Lung (tissue), 12 donors: ENCODE data around the gene FAM13C. TPM values are rescaled to one million over a fixed set of nuclear protein-coding genes. Genes with fewer than 3 reads are reported as not detected.

ENCODE experiments used
- ATAC-seq: fragments of 200-7000 bp; cut with Tn5 transposase; one replicate; pipeline ENCODE4 v1.9.1; 2020; ENCODE audit warnings: moderate number of reproducible peaks; ENCODE audit not compliant: insufficient read depth, low FRiP score
- DNase-seq, 3 donors: peaks; one replicate each; pipeline ENCODE4 v3.0.0-alpha.2; 2013 to 2017
- H3K27ac ChIP-seq, 2 donors: one replicate each; pipeline ENCODE4 v1.5.1; 2013; ENCODE audit warnings: mild to moderate bottlenecking in 2 of 2, moderate library complexity in 2 of 2, control low read depth in 1 of 2, inconsistent platforms in 1 of 2, low read depth in 1 of 2, low read length in 1 of 2
- H3K27me3 ChIP-seq, 3 donors: one replicate each; pipeline ENCODE4 v1.5.1; 2013; ENCODE audit warnings: low read length in 2 of 3; ENCODE audit not compliant: control insufficient read depth in 3 of 3, insufficient read depth in 3 of 3
- H3K36me3 ChIP-seq, 4 donors: one replicate each; pipeline ENCODE4 v1.5.1; 2013; ENCODE audit warnings: low read length in 4 of 4, mild to moderate bottlenecking in 1 of 4, moderate library complexity in 1 of 4; ENCODE audit not compliant: control insufficient read depth in 4 of 4, insufficient read depth in 4 of 4
- H3K4me1 ChIP-seq, 5 donors: one replicate each; pipeline ENCODE4 v1.5.1; 2013; ENCODE audit warnings: low read length in 5 of 5, mild to moderate bottlenecking in 2 of 5, moderate library complexity in 1 of 5; ENCODE audit not compliant: control insufficient read depth in 5 of 5, insufficient read depth in 5 of 5
- H3K4me3 ChIP-seq: one replicate; pipeline ENCODE4 v1.5.1; 2013; ENCODE audit warnings: mild to moderate bottlenecking, control low read depth, moderate library complexity
- H3K9ac ChIP-seq, 2 donors: one replicate each; pipeline ENCODE4 v1.5.1; 2013; ENCODE audit warnings: low read length in 2 of 2, control low read depth in 1 of 2; ENCODE audit not compliant: insufficient read depth in 1 of 2
- H3K9me3 ChIP-seq, 4 donors: one replicate each; pipeline ENCODE4 v1.5.1; 2013; ENCODE audit warnings: low read length in 3 of 4, mild to moderate bottlenecking in 1 of 4, moderate library complexity in 1 of 4; ENCODE audit not compliant: control insufficient read depth in 4 of 4, insufficient read depth in 3 of 4
- WGBS, 2 donors: extraction: QIAGEN DNeasy Blood & Tissue Kit; methylation state at CpG; one replicate each; pipeline ENCODE4 v1.1.7; 2013; 5-methylcytosine and 5-hydroxymethylcytosine counted together
- polyA plus RNA-seq, 2 donors: library from polyadenylated mRNA; stranded (reverse); fragments of 200-250 nt; gene quantifications; one replicate each; pipeline ENCODE4 v1.2.1, GENCODE V29; 2013
- total RNA-seq, 2 donors: library from RNA; depleted of rRNA in 1 of 2; stranded (reverse); fragments of >200 nt in 1 of 2; gene quantifications; one replicate each; pipeline ENCODE4 v1.2.1, GENCODE V29; 2014 to 2021
- TF ChIP-seq, protein P1 (sequence below): IDR thresholded peaks from 2 replicates; pipeline ENCODE4 v1.5.1; 2012; ENCODE audit warnings: mild to moderate bottlenecking; ENCODE audit errors: control extremely low read depth, extremely low read depth
- donor health status: control.
- donor health status: control.
- donor health status: Bipolar disorder and iron deficiency.
- donor health status: healthy.
- donor health status: DM: yes; HTN: yes; CAD: no.

The FAM13C gene
- total and polyA plus RNA-seq, 4 donors, result 1.2 to 59.0 (median 6.2) TPM

DNA sequence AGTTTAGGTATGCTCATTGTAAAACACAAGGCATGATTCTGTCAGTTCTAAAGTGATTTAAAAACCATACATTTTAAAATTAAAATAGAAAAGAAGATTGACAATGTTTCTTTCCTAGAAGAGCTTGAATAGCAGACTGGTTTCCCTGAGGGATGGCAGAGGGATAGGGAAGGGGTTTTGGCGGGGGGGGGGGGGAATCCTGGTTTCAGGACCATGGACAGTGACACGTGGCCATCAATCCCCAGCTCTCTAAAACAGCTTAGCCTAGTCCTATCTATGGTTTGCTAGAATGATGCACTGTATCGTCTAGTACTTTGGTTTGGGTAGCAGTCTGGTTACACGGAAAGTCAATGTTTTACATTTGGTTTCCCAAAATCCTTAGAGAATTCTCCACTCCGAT lies 97.2 kb downstream of the FAM13C start:
- DNase-seq (no peak), ATAC-seq (no peak)

DNA sequence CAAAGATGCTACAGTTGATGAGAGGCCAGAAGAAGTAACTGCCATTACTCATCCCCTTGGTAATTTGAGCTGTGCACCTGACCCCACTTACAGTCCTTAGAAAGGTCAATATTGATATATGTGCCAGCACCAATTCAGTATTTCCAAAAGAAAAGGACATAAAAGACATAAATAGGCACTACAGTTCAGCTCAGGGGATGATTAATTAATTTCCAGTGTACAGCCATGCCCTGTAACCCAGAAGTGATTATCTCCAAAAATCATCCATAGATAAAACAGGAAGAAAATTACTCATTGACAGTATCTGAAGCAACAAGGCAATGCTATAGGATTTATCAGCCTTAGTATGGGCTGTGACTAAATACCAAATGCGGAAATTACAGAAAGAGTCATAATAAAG lies 103.5 kb downstream of the FAM13C start:
- DNase-seq (no peak), ATAC-seq (no peak)
- no peaks in the 10 kb centered on the region for H3K9me3 ChIP-seq
- TF ChIP-seq, protein P1, sequence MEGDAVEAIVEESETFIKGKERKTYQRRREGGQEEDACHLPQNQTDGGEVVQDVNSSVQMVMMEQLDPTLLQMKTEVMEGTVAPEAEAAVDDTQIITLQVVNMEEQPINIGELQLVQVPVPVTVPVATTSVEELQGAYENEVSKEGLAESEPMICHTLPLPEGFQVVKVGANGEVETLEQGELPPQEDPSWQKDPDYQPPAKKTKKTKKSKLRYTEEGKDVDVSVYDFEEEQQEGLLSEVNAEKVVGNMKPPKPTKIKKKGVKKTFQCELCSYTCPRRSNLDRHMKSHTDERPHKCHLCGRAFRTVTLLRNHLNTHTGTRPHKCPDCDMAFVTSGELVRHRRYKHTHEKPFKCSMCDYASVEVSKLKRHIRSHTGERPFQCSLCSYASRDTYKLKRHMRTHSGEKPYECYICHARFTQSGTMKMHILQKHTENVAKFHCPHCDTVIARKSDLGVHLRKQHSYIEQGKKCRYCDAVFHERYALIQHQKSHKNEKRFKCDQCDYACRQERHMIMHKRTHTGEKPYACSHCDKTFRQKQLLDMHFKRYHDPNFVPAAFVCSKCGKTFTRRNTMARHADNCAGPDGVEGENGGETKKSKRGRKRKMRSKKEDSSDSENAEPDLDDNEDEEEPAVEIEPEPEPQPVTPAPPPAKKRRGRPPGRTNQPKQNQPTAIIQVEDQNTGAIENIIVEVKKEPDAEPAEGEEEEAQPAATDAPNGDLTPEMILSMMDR, result no peak
- H3K27me3 ChIP-seq, result no peaks in the 10 kb centered on the region
- H3K4me1 ChIP-seq, result peaks cover 0 to 2% (median 0%) of the 10 kb centered on the region in 5 donors
- 97% methylated on average over 1 of the region's 1 CpG for WGBS, 2 donors
- no peak overlapping the region for H3K9ac ChIP-seq
- no peak overlapping the region for H3K4me3 ChIP-seq
- no peak overlapping the region for H3K27ac ChIP-seq
- peaks cover 0 to 14% (median 4%) of the 10 kb centered on the region in 4 donors for H3K36me3 ChIP-seq

More for the DNA sequence above, 97.2 kb downstream of the FAM13C start:
- H3K9ac ChIP-seq, result no peak overlapping the region
- peaks cover 0 to 11% (median 3%) of the 10 kb centered on the region in 5 donors for H3K4me1 ChIP-seq
- TF ChIP-seq, protein P1, result no peak
- no peak overlapping the region for H3K4me3 ChIP-seq
- H3K9me3 ChIP-seq, result no peaks in the 10 kb centered on the region
- peaks cover 0 to 20% (median 4%) of the 10 kb centered on the region in 4 donors for H3K36me3 ChIP-seq
- H3K27me3 ChIP-seq, result no peaks in the 10 kb centered on the region
- no peak overlapping the region for H3K27ac ChIP-seq
- WGBS, 2 donors, result 53 to 62% methylated on average over 4 to 5 of the region's 5 CpGs

DNA sequence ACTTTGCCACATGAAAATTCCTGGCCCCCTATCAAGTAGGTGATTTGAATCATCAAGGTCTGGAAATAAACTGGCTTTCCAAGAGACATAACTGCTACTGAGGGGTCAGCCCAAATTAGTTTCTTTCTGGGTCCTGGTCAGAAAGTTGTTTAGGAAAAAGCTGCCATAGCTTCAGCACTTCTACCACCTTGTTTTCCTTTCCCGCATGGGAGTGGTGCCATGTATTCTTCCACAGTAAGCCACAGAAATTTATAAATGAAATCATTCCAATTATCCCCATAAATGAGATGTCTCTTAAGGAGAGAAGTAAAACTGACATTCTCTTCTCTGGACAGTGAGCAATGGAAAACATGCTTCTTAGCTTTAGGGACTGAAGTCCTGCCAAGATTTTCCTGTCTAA lies 105.1 kb downstream of the FAM13C start:
- ATAC-seq (no peak), DNase-seq (no peak)
- H3K9me3 ChIP-seq, result no peaks in the 10 kb centered on the region
- TF ChIP-seq, protein P1, result no peak
- no peaks in the 10 kb centered on the region for H3K27me3 ChIP-seq
- 97 to 100% methylated on average over 1 of the region's 1 CpG for WGBS, 2 donors
- H3K36me3 ChIP-seq, result peaks cover 0 to 19% (median 10%) of the 10 kb centered on the region in 4 donors
- H3K9ac ChIP-seq, result no peak overlapping the region
- no peaks in the 10 kb centered on the region for H3K4me1 ChIP-seq
- no peak overlapping the region for H3K27ac ChIP-seq
- H3K4me3 ChIP-seq, result no peak overlapping the region

DNA sequence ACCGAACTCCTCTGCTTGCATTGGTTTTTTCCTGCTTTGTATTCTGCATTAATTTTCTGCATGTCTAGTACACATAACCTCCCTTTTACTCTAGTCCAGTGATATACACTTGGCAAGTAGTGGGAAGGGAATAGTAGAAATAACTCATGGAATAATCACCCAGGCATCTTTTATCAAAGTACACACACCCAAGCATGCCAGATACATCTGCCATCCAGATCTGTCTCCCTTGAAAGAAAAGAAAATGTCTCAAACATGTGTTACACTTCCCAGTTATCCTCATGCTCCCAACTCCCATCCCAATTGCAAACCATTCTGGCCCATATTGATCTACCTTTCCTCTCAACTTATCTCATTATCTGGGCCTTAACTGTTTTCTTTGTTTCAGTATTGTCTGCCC lies 106.9 kb downstream of the FAM13C start:
- WGBS, 2 donors, result 90 to 96% methylated on average over 1 of the region's 1 CpG
- ATAC-seq, result no peak

More for the DNA sequence above, 106.9 kb downstream of the FAM13C start:
- DNase-seq, result no peak
- H3K27me3 ChIP-seq, result no peaks in the 10 kb centered on the region
- TF ChIP-seq, protein P1, result no peak
- H3K9me3 ChIP-seq, result no peaks in the 10 kb centered on the region
- no peak overlapping the region for H3K27ac ChIP-seq
- no peak overlapping the region for H3K9ac ChIP-seq
- peaks cover 0 to 23% (median 10%) of the 10 kb centered on the region in 4 donors for H3K36me3 ChIP-seq
- no peak overlapping the region for H3K4me3 ChIP-seq
- no peaks in the 10 kb centered on the region for H3K4me1 ChIP-seq
